NCI-H2227 treated with DMSO at 0.1 percent for 48 hours (cell line): Measurements from ENCODE around the gene COMT.
A peak's percentile ranks its signal among the peaks of the same experiment; 100 is the strongest.

ENCODE experiments used
- DNase-seq: peaks from one replicate; lab custom pipeline; 2025; lab: John Stamatoyannopoulos, UW

Gene COMT

DNA sequence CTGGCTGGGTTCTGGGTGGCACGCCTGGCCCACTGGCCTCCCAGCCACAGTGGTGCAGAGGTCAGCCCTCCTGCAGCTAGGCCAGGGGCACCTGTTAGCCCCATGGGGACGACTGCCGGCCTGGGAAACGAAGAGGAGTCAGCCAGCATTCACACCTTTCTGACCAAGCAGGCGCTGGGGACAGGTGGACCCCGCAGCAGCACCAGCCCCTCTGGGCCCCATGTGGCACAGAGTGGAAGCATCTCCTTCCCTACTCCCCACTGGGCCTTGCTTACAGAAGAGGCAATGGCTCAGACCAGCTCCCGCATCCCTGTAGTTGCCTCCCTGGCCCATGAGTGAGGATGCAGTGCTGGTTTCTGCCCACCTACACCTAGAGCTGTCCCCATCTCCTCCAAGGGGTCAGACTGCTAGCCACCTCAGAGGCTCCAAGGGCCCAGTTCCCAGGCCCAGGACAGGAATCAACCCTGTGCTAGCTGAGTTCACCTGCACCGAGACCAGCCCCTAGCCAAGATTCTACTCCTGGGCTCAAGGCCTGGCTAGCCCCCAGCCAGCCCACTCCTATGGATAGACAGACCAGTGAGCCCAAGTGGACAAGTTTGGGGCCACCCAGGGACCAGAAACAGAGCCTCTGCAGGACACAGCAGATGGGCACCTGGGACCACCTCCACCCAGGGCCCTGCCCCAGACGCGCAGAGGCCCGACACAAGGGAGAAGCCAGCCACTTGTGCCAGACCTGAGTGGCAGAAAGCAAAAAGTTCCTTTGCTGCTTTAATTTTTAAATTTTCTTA, 27.8 kb downstream of the COMT start:
- no peak for DNase-seq

DNA sequence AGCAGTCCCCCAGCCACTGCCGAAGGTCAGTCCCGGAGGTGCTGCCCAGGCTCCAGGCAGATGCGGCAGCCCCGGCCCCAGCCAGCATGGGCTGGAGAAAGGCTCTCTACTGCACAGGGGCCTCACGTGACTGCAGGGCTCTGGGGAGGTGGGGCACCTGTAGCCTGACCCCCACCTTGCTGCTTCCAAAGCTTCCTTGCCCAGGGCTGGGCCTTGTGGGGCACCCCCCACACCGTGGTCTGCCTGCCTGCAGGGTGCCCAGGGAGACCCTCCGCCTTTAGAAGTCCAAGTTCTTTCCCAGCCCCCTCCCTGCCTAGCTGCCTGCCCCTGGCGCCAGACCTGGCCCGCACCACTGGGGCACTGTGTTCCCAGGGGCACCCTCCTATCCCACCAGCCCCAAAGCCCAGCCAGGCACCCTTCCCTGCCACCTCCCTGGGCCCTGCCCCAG, 28.5 kb downstream of the COMT start:
- DNase-seq: no peak

DNA sequence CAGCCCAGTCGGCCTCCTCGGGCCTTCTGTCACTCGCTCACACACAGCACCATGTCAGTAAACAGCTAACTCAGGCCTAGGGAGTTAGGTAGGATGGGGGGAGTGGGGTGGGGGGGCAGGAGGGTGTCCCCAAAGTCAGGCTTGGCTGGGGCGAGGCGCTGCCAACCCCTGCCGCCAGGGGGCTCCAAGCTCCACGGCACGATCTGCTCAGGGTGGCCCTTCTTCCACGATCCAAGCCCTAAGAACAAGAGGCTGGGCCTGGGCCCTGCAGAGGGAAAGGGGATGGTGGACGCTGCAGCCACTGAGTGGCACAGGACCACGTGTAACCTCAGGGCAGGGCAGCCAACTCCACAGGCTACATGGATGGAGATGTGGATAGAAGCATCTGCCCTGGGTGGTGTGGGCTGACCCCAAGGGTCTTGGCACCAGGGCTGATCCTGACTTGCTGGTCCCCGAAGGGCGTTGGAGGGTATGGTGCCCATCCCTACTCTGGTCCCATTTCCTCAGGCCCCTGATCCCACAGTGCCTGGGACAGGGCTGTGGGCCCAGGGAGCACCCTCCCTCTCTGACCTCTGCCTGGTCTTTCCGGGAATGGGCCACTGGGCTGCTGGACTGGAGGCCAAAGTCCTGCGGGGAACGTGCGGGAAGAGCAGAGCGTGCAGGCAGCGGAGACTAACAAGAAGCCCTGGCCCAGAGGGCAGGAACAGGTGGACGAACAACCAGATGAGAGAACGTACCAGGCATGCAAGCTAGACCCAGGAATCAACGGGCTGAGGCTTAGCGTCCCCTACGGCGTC, 29.1 kb downstream of the COMT start:
- DNase-seq: no peak

DNA sequence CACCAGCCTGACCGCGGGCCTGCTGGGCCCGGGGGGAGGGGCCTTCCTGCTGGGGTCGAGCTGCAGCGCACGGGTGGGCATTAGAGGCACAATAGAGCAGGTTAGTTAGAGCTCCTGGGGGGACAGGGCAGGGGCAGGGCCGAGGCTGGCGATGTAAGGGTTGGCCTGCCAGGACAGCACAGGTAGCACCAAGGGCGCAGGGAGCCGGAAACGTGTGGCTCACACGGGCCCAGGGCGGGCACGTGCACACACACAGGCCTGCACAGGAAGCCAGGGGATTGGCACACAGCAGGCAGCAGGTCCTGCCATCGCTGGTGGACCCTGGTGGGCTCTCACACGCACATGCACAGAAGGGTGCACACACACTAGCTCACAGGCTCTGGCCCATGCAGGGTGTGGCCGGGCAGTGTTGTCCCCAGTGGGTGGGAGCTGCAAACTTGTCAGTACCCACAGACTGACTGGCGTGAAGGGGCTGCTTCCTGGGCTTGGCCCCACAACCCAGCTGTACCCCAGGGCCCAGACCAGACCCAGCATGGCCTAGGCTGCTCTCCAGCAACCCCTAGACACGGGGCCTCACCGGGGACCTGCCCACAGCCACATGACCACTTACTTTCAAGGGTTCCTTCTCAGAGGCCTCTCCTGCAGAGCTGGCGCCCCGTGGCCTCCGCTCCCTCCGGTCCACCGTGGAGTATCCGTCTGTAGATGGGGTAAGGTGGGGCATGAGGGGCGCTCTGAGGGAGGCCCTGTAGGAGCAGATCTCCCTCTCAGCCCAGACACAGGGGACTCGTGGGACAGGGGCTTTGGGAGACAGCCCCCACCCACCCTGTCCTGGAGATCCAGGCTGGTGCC, 29.9 kb downstream of the COMT start:
- DNase-seq: no peak

DNA sequence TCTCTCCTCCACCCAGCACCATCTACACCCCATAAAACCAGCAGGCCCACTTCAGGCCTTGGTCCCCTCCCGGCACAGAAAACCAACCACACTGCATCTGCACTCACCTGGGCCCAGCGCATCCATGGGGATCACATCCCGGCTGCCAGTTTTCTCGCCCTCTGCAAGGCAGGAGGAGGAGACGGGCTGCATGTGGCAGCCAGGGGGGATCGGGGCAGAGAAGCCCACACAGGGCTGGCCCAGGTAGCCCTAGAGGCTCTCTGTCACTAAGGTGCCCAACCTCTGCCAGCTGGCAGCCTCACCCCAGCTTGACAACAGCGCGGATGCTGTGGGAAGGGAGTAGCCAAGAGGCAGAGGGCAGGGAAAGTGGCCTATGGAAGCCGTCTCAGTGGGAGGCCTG, 30.7 kb downstream of the COMT start:
- no peak for DNase-seq

DNA sequence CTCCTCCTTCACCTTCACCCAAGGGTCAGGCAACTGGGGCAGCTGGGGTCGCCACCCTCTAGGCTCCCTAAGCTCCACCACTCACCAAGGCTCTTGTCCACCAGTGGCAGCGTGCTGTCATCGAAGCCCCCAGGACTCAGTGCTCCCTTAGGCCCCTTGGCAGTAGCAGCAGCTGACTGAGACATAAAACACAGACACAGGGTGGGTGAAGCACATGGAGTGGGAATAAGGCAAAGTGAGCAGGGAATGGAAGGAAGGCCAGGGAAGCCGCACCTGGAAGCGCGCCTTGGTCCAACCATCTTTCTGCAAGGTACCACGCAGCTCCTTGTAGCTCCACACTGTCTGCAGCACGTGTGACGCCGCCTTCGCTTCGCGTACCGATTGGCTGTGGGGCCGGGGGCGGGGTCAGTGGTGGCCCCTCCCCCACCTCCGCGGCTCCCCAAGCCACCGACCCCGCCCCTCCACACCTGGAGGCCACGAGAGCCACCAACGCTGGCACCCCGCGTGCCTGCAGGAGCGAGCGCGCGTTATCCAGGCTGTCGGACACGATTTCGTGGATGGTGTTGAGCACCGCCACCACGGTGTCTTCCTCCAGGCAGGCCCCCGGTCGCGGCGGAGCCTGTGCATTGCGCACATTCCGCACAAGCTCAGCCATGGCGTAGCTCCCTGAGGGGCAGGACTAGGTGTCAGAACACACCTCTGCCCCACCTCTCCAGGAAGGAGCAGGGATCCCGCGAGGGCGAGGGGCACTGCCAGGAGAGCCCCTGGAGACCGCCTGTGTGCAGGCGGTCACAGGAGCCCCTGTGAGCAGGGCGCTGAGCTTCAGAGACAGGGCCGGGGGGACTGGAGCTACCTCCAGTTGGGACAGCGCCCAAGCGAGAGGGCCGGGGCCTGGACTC, 31.3 kb downstream of the COMT start:
- no peak for DNase-seq

DNA sequence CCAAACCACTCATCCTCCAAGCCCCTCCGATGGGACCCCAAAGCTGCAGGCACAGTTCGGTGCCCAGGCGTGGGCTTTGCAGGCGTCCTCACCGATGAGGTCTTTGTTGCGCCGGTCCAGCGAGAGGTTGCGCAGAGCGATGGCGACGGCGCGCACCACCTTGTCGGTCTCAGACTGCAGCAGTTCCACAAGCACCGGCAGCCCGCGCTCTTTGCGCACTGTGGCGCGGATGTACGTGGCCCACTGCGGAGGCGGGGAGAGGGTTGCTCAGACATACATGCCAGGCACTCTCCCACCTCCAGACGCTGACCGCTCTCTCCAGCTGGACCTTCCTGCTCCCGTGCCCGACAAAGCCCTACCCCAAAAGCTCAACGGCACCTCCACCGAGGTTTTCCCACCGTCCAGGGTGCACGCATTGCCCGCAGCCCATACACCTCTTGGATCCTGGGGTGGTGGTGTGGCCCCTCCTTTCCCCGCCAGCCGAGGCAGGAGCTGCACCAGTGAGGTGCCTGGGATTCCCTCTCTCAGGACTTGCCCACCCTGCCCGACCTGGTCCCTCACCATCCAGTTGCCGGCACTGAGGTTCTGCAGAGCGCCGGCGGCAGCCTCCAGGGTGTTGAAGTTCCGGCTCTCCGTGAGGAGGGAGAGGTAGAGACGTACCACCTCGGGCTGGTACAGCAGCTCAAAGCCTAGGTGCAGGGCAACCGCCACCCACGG, 32.1 kb downstream of the COMT start:
- DNase-seq: no peak

DNA sequence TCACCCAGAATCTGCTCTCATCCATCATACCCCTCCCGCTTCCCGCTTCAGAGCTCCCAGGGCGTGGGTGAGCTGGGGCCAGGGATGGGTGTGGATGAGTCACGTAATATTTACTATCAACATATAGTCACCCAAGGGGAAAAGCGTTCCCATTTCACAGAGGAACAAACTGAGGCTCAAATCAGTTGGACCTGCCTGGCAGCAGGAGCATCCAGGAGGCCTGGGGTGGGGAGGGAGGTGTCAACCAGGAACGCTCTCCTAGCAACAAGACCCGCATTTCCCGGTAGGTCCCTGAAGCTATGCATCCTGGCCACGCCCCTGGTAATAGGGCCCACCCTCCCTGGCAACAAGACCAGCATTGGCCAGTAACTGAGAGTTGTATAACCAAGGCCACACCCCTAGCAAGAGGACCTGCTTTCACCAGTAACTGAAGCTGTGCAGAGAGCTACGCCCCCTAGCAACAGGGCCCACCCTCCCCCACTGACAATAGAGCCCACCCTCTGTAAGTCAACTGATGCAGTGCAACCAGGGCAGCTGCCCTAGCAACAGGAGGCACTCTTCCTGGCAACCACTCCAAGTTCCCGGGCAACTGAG, 32.8 kb downstream of the COMT start:
- peak; percentile 90 for DNase-seq

DNA sequence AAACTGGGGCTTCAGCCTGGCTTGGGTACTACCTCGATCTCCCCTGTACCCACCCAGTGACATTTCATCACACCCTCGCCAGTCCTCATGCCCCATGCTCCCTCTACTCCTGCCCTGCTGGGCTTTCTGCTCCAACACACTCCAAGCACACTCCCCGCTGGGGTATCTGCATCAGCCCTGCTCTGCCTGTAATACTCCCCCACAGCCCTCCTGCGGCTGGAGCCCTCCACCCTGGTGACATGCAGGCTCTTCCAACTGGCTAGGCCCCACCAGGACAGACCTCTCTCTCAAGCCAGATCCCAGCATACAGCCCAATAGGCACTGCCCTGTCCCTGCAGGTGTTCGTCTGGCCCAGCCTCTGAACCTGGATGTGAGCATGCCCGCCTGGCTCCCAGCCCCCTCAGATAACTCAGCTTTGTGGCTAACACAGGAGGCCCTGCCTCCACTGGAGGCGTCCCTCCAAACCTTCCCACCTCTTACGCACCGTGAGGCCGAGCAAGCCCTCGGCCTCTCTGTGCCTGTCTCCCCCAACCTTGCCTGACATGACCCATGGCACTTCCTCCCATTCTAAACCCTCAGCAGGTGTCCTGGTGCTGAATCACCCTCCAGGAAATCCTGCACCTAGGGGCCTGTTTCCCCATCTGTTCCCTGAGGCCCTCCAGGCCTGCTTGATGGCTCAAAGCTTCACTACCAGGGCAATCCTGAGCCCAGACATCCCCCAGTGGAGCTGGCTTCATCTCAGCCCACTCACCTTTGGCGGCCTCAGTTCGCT, 33.5 kb downstream of the COMT start:
- DNase-seq: no peak

DNA sequence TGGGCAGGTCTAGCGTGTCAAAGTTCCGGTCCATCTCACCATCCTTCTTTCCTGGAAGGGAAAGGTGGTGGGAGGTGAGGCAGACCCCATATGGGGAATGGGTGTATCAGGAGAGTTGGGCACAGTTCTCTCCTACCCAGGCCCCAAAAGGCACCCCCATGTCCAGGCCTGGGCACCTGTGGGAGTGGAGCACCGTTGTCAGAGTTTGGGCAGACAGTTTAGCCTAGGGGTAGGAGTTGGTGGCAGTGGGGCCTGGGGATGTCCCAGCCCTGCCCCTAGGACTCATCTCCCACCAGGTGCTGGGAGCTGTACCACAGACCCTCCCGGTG, 34.1 kb downstream of the COMT start:
- no peak for DNase-seq

DNA sequence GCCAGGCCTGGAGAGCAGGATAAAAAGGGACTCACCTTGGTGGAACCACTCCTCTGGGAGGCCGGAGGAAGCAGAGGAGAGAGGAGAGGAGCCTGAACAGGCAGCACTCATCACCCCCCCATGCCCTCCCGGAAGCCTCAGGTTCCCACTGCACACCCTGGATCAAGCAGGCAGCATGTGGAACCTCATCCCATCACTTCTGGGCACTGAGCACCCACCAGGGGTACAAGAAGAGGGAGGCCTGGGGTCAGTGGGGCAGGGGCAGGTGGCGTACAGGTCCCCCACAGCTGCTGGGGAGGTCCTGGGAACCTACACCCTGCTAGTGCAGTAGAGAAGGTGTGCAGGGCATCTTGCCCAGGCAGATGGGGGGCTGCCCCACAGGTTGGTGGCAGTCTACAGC, 35.1 kb downstream of the COMT start:
- no peak for DNase-seq

DNA sequence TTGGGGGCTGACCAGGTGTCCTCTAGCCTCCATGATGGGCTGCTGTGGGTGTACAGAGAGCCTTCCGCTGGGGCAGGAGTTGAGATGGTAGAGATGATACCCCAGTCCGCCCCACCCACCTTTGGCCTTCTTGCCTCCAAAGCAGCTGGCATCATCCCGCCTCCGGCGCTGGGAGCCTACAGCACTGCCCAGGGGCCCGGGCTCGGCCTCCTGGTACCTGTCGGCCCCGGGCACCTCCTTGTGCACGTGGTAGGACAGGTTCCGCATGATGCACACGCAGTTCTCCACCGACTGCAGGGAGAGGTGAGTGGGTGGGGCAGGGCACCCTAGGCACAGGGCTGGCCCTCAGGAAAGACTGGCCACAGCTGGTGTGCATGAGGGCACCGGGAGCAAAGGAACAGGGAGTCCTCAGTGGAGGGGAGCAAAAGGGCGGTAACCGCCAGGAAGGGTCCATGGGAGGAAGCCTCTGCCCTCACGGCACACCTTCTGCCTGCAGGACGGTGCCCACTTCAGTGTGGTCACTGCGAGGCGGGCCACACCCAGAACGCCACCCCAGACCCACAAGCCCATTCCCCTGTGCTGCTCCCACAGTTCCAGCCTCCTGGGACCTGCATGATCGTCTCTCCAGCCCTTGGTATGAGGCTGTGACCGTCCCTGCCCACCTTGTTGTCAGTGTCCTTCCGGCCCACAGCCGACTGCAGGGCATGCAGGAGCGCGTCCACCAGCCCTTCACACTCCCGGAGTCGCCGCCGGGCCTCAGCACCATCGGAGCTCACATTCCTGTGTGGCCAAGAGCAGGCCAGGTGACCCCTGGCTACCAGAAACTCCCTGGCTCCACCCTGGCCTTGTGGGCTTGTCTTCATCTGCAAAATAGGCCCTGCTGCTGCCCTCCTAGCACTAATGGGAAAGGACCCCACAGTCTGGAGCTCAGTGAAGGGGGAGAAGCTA, 36.0 kb downstream of the COMT start:
- DNase-seq: no peak

DNA sequence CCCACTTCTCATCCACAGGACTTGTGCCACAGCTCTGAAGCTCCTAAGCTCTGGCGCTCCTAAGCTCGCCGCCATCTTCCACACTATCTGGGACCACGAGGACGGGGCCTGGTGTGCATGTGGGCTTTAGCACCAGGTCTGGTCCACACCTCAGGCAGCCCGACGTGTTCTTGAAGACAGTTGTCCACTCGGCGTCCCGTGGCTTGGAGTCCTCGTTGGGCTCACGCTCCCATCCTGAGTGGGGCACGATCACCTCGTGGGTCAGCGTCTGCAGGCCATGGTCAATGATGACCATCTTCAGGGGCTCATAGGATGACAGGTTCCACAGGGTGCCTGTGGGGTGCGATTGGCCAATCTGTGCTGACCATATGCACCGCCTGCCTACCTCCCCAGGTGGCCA, 37.2 kb downstream of the COMT start:
- no peak for DNase-seq

DNA sequence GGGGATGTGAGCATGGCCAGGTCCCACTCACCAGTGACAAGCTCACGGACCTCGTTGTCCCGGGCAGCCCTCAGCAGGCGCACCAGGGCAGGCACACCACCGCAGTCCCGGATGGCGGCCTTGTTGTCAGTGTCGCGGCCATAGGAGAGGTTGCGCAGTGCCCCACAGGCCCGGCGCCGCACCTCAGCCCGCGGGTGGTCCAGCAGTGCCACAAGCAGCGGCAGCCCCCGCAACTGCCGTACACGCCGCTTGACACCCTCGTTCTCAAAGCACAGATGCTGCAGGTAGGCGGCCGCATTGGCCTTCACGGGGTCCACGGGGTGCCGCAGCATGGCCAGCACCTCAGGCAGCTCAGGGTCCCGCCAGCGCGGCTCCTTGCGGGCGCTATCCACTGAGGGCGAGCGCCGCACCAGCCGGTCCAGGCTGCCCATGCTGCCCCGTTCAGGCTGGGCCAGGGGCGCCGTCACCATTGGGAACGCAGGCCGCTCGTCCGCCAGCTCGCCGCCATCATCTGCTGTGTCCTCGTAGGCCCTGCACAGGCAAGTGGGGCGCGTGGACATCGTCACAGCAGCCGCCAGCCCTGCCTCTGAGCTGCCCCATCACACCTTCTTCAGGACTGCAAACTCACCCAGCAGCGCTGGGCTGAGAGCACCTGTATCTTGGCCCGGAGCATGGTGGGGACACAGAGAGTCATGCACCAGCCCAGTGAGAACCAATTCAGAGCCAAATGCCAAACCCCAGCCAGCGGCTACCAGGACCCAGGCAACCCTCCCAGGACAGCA, 38.3 kb downstream of the COMT start:
- no peak for DNase-seq

DNA sequence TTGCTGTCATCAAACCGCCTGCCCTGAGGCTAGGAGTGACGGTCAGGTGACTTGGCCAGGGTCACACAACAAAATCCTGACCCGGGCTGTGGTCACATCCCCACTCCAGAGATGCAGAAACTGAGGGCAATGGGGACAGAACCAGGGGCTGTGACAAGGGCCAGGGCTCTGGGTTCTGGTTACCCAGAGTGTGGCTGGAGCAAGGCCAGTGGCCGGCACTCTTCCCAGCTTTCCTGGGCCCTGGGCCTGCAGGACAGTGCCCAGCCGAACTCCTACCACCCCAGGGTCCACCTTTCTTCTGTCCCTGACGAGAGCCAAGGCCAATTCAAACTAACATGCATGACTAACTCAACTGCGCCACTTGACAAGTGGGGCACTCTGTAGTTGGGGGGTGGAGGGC, 39.2 kb downstream of the COMT start:
- DNase-seq: no peak

DNA sequence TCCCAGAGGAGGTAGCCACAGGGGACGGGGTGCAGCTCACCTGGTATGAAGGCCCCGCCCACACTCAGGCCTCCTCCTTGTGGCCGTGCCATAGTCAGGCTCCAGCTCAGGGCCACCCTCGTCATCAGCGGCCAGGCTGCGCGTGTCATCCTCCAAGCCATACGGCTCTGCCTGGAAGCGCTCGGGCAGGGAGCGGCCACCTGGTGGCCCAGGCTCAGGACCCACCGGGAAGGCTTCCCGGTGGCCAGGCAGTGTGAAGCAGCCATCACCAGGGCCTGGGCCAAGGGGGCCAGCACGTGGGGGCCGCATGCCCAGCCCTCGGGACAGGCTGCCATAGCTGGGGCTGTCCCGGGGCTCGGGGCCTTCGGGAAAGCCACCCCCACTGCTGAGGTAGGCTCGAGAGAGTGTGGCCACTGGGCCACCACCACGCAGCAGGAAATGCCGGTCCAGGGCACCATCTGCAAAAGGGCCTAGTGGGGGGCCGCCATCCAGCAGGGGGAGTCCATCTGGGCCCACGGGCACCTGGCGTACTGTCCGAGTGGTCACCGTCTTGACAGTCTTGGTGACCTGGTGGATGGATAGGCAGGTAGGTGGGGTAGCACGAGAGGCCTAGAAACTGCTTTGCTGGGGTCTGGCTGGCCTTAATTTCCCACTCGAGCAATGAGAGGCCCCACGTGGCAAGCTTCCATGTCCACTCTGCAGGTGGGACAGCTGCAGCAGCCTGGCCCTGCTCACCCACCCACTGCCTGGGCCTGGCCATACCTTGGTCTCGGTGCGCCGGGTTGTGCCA, 39.8 kb downstream of the COMT start:
- DNase-seq: no peak
